ENCODE data around the gene FBLN1. TPM values are rescaled to one million over a fixed set of nuclear protein-coding genes. Genes with fewer than 3 reads are reported as not detected.
A peak's percentile ranks its signal among the peaks of the same experiment; 100 is the strongest.

Gene FBLN1
- total and polyA plus RNA-seq, 2 experiments from 2014 or later: 137 to 304 TPM

- Histone ChIP-seq H3K9me3 (ENCODE audit: low read depth) (no peaks in the 10 kb centered on the region), H4K20me1 (ENCODE audit: insufficient read depth) (no peaks in the 10 kb centered on the region), H3K4me2 (ENCODE audit: unreplicated experiment) (peak overlapping the region; percentile 5), H3K9ac (no peak overlapping the region), H3K79me2 (ENCODE audit: insufficient read depth) (no peaks in the 10 kb centered on the region), H3K27me3 (replicated peaks; ENCODE audit: insufficient read depth) (no peaks in the 10 kb centered on the region), H3K9me2 (ENCODE audit: insufficient read depth) (no peaks in the 10 kb centered on the region), H2AFZ (peak overlapping the region; percentile 23; the same call in 1 of the 2 replicates), H3K36me3 (ENCODE audit: low read depth) (no peaks in the 10 kb centered on the region), H3F3A (ENCODE audit: insufficient read depth) (peaks cover 17% of the 10 kb centered on the region), H3K4me1 (ENCODE audit: insufficient read depth) (peaks cover 24% of the 10 kb centered on the region), H3K27ac (no peak overlapping the region), H3K4me3 (peak overlapping the region; percentile 13; the same call in 1 of the 2 replicates)
- TF ChIP-seq EZH2phosphoT487 (IDR thresholded peaks at IDR 0.05; ENCODE audit: insufficient read depth, low read depth) (no peak), EZH2 (IDR thresholded peaks at IDR 0.05; ENCODE audit: insufficient read depth, poor library complexity, severe bottlenecking) (no peak)
- in situ Hi-C loops (cut with MboI): no loop called here
- DNase-seq: peak; percentile 35
- 31 to 32% methylated on average over 10 of the region's 10 CpGs for WGBS, 2 experiments (ENCODE audit: low coverage in 1 of 2, low lambda C conversion rate in 2 of 2, missing lambda C conversion rate in 2 of 2)
These were observed 5.1 kb upstream of the FBLN1 start for GRCh38 chr22:45497351-45498145.

GRCh38 chr22:45499746-45500145 lies 2.9 kb upstream of the FBLN1 start:
- no peak overlapping the region for H2AFZ ChIP-seq
- peaks cover 15% of the 10 kb centered on the region for H3K79me2 ChIP-seq (ENCODE audit: insufficient read depth)
- H3K27me3 ChIP-seq (replicated peaks; ENCODE audit: insufficient read depth): no peaks in the 10 kb centered on the region
- H3K4me2 ChIP-seq (ENCODE audit: unreplicated experiment): no peak overlapping the region
- H3K27ac ChIP-seq: no peak overlapping the region
- H3K4me3 ChIP-seq: no peak overlapping the region
- 73 to 75% methylated on average over 3 of the region's 3 CpGs for WGBS, 2 experiments (ENCODE audit: low coverage in 1 of 2, low lambda C conversion rate in 2 of 2, missing lambda C conversion rate in 2 of 2)
- DNase-seq: no peak
- in situ Hi-C loops (cut with MboI): no loop called here
- no peaks in the 10 kb centered on the region for H3K9me3 ChIP-seq (ENCODE audit: low read depth)
- TF ChIP-seq EZH2phosphoT487 (IDR thresholded peaks at IDR 0.05; ENCODE audit: insufficient read depth, low read depth) (no peak), EZH2 (IDR thresholded peaks at IDR 0.05; ENCODE audit: insufficient read depth, poor library complexity, severe bottlenecking) (no peak)
- H3K9me2 ChIP-seq (ENCODE audit: insufficient read depth): no peaks in the 10 kb centered on the region
- peaks cover 12% of the 10 kb centered on the region for H3K4me1 ChIP-seq (ENCODE audit: insufficient read depth)
- H4K20me1 ChIP-seq (ENCODE audit: insufficient read depth): no peaks in the 10 kb centered on the region
- no peak overlapping the region for H3K9ac ChIP-seq
- H3F3A ChIP-seq (ENCODE audit: insufficient read depth): peaks cover 17% of the 10 kb centered on the region
- H3K36me3 ChIP-seq (ENCODE audit: low read depth): no peaks in the 10 kb centered on the region

GRCh38 chr22:45503050-45503815 lies 550 bp downstream of the FBLN1 start:
- Histone ChIP-seq H3K9me3 (ENCODE audit: low read depth) (no peaks in the 10 kb centered on the region), H3K9me2 (ENCODE audit: insufficient read depth) (no peaks in the 10 kb centered on the region), H3K79me2 (ENCODE audit: insufficient read depth) (peaks cover 50% of the 10 kb centered on the region), H3K9ac (peak overlapping the region; percentile 76), H3K36me3 (ENCODE audit: low read depth) (no peaks in the 10 kb centered on the region), H4K20me1 (ENCODE audit: insufficient read depth) (no peaks in the 10 kb centered on the region), H3K27me3 (replicated peaks; ENCODE audit: insufficient read depth) (no peaks in the 10 kb centered on the region), H3K4me3 (peak overlapping the region; percentile 77), H3K4me2 (ENCODE audit: unreplicated experiment) (peak overlapping the region; percentile 95), H3K4me1 (ENCODE audit: insufficient read depth) (peaks cover 24% of the 10 kb centered on the region), H3K27ac (peak overlapping the region; percentile 72), H2AFZ (peak overlapping the region; percentile 61), H3F3A (ENCODE audit: insufficient read depth) (peaks cover 12% of the 10 kb centered on the region; the same call in 1 of the 2 replicates)
- TF ChIP-seq EZH2phosphoT487 (IDR thresholded peaks at IDR 0.05; ENCODE audit: insufficient read depth, low read depth) (no peak), EZH2 (IDR thresholded peaks at IDR 0.05; ENCODE audit: insufficient read depth, poor library complexity, severe bottlenecking) (no peak)
- in situ Hi-C loops (cut with MboI): no loop called here
- 1 to 3% methylated on average over 17 to 50 of the region's 53 CpGs for WGBS, 2 experiments (ENCODE audit: low coverage in 1 of 2, low lambda C conversion rate in 2 of 2, missing lambda C conversion rate in 2 of 2)
- peak; percentile 44 for DNase-seq

- Histone ChIP-seq H3K4me1 (ENCODE audit: insufficient read depth) (peaks cover 24% of the 10 kb centered on the region), H3K27ac (peak overlapping the region; percentile 72), H3K9me3 (ENCODE audit: low read depth) (no peaks in the 10 kb centered on the region), H2AFZ (peak overlapping the region; percentile 76), H3K4me2 (ENCODE audit: unreplicated experiment) (peak overlapping the region; percentile 95), H3K79me2 (ENCODE audit: insufficient read depth) (peaks cover 57% of the 10 kb centered on the region), H3K9me2 (ENCODE audit: insufficient read depth) (no peaks in the 10 kb centered on the region), H3K9ac (peak overlapping the region; percentile 76), H3F3A (ENCODE audit: insufficient read depth) (peaks cover 12% of the 10 kb centered on the region; the same call in 1 of the 2 replicates), H3K36me3 (ENCODE audit: low read depth) (no peaks in the 10 kb centered on the region), H4K20me1 (ENCODE audit: insufficient read depth) (no peaks in the 10 kb centered on the region), H3K4me3 (peak overlapping the region; percentile 77), H3K27me3 (replicated peaks; ENCODE audit: insufficient read depth) (no peaks in the 10 kb centered on the region)
- in situ Hi-C loops (cut with MboI): no loop called here
- no peak for DNase-seq
- 1 to 3% methylated on average over 13 to 15 of the region's 15 CpGs for WGBS, 2 experiments (ENCODE audit: low coverage in 1 of 2, low lambda C conversion rate in 2 of 2, missing lambda C conversion rate in 2 of 2)
- TF ChIP-seq EZH2 (IDR thresholded peaks at IDR 0.05; ENCODE audit: insufficient read depth, poor library complexity, severe bottlenecking): no peak
- no peak for TF ChIP-seq EZH2phosphoT487 (IDR thresholded peaks at IDR 0.05; ENCODE audit: insufficient read depth, low read depth)
These were observed 1.2 kb downstream of the FBLN1 start for GRCh38 chr22:45503816-45504372.

Data from GM23248 (cell line).